Endothelial cell of umbilical vein (primary cell): ENCODE results near the gene UFSP2. TPM values are rescaled to one million over a fixed set of nuclear protein-coding genes. Genes with fewer than 3 reads are reported as not detected.

Experiments
- BruUV-seq: library from RNA; stranded (reverse); fragments of 400-500 nt; replicated peaks from 2 replicates; lab custom pipeline; 2021; lab: Mats Ljungman, UMichigan
- CTCF ChIA-PET: fragments of 300-600, 350-600 bp; sonication (Branson Sonifier 250); formaldehyde crosslinking; loops from one replicate; lab custom pipeline; 2021; ENCODE audit warnings: antibody characterized with exemption, inconsistent platforms; lab: Charles Lee
- POLR2A ChIA-PET: fragments of 300-600, 350-600 bp; sonication (Branson Sonifier 250); formaldehyde crosslinking; loops from one replicate; lab custom pipeline; 2021; ENCODE audit warnings: antibody characterized with exemption, inconsistent platforms; lab: Charles Lee
- DNase-seq: peaks from one replicate; pipeline ENCODE4 v3.0.0-alpha.2; 2011; ENCODE audit warnings: low read depth, low spot score
- FAIRE-seq: peaks from 2 replicates; lab custom pipeline; 2011; peaks lifted over from hg19 to GRCh38; lab: Jason Lieb, UNC
- H2AFZ ChIP-seq: 2 replicates; pipeline ENCODE4 v1.6.0; 2012; ENCODE audit warnings: low read depth, low read length, control low read depth, inconsistent platforms
- H3K27ac ChIP-seq: 2 replicates; pipeline ENCODE4 v1.5.1; 2011; ENCODE audit warnings: low read depth, mild to moderate bottlenecking, control low read depth, low read length, moderate library complexity; ENCODE audit not compliant: insufficient read depth
- H3K27me3 ChIP-seq, 2 experiments: 2 replicates each; pipeline versions ENCODE4 v1.6.0 to v1.6.1; 2011; ENCODE audit warnings: low read length in 2 of 2, mixed read lengths in 1 of 2; ENCODE audit not compliant: control insufficient read depth in 2 of 2, insufficient read depth in 2 of 2
- H3K36me3 ChIP-seq, 2 experiments: 2 replicates in 1 of 2; 3 replicates in 1 of 2; pipeline ENCODE4 v1.5.1; 2011; ENCODE audit warnings: low read length in 2 of 2, mild to moderate bottlenecking in 1 of 2, moderate library complexity in 1 of 2; ENCODE audit not compliant: control insufficient read depth in 2 of 2, insufficient read depth in 2 of 2; ENCODE audit errors: extremely low read depth in 1 of 2
- H3K4me1 ChIP-seq: 3 replicates; pipeline ENCODE4 v1.5.1; 2011; ENCODE audit warnings: mild to moderate bottlenecking, low read length; ENCODE audit not compliant: control insufficient read depth, insufficient read depth; ENCODE audit errors: extremely low read depth
- H3K4me2 ChIP-seq: 2 replicates; pipeline ENCODE4 v1.6.1; 2011; ENCODE audit warnings: low read length, control low read depth, mixed read lengths; ENCODE audit not compliant: insufficient read depth
- H3K4me3 ChIP-seq, 3 experiments: fragments of 200-600 bp in 1 of 3; sonication (generic), shearing (Covaris generic) in 1 of 3; replicated peaks in 1 of 3; 2 replicates each; pipeline ENCODE4 v1.5.1; 2011 to 2016; ENCODE audit warnings: control low read depth in 3 of 3, low read length in 3 of 3, mild to moderate bottlenecking in 2 of 3, inconsistent platforms in 1 of 3, low read depth in 1 of 3, moderate library complexity in 1 of 3; ENCODE audit not compliant: insufficient read depth in 1 of 3
- H3K79me2 ChIP-seq: 2 replicates; pipeline ENCODE4 v1.6.0; 2012; ENCODE audit warnings: low read length, inconsistent platforms; ENCODE audit not compliant: control insufficient read depth, insufficient read depth
- H3K9ac ChIP-seq: replicated peaks from 2 replicates; pipeline ENCODE3; 2011; ENCODE audit warnings: low read length, control low read depth; ENCODE audit not compliant: insufficient read depth; ENCODE audit errors: extremely low read depth
- H3K9me1 ChIP-seq: replicated peaks from 3 replicates; pipeline ENCODE4 v1.6.0; 2011; ENCODE audit warnings: mild to moderate bottlenecking, low read length; ENCODE audit not compliant: control insufficient read depth, insufficient read depth; ENCODE audit errors: extremely low read depth
- H3K9me3 ChIP-seq: replicated peaks from 2 replicates; pipeline ENCODE4 v1.5.1; 2012; ENCODE audit warnings: low read length, inconsistent platforms; ENCODE audit not compliant: control insufficient read depth, insufficient read depth
- H4K20me1 ChIP-seq: replicated peaks from 2 replicates; pipeline ENCODE3; 2011; ENCODE audit warnings: mild to moderate bottlenecking, low read length; ENCODE audit not compliant: control insufficient read depth, insufficient read depth; ENCODE audit errors: extremely low read depth
- CTCF ChIP-seq, 2 donors: IDR thresholded peaks; 1 replicate in 1 of 2; 2 replicates in 1 of 2; pipeline ENCODE4 v1.5.1; 2011; ENCODE audit warnings: low read length in 2 of 2, mild to moderate bottlenecking in 2 of 2, moderate library complexity in 2 of 2, control low read depth in 1 of 2, inconsistent platforms in 1 of 2, low read depth in 1 of 2; ENCODE audit not compliant: insufficient read depth in 1 of 2; ENCODE audit errors: extremely low read depth in 1 of 2
- EZH2 ChIP-seq: IDR thresholded peaks from 2 replicates; pipeline ENCODE4 v1.6.1; 2012; ENCODE audit warnings: borderline replicate concordance, low read depth, mild to moderate bottlenecking, moderate library complexity, low read length, inconsistent platforms; ENCODE audit not compliant: severe bottlenecking
- FOS ChIP-seq: IDR thresholded peaks from 2 replicates; pipeline ENCODE4 v1.6.1; 2011; ENCODE audit warnings: mild to moderate bottlenecking, low read length, moderate library complexity, borderline replicate concordance; ENCODE audit not compliant: insufficient read depth
- GATA2 ChIP-seq: IDR thresholded peaks from 2 replicates; pipeline ENCODE4 v1.7.0; 2011; ENCODE audit warnings: low read depth, mild to moderate bottlenecking, moderate library complexity, mixed read lengths, low read length; ENCODE audit not compliant: insufficient read length, insufficient read depth
- JUN ChIP-seq: IDR thresholded peaks from 2 replicates; pipeline ENCODE4 v1.6.1; 2011; ENCODE audit warnings: borderline replicate concordance, low read depth; ENCODE audit not compliant: insufficient read length, insufficient read depth
- MAX ChIP-seq: IDR thresholded peaks from 2 replicates; pipeline ENCODE4 v1.6.1; 2011; ENCODE audit not compliant: insufficient read depth, insufficient read length
- MYC ChIP-seq: IDR thresholded peaks from one replicate; pipeline ENCODE4 v1.6.1; 2011; ENCODE audit warnings: mild to moderate bottlenecking, low read depth, low read length
- POLR2A ChIP-seq: IDR thresholded peaks from 2 replicates; pipeline ENCODE4 v1.6.1; 2012; ENCODE audit warnings: low read depth, mild to moderate bottlenecking, control low read depth, low read length
- dilution Hi-C: fragments of 300-500 bp; cut with MboI; formaldehyde crosslinking; loops from one replicate; pipeline ENCODE4 v1.15.0; 2019; ENCODE audit warnings: low sequenced_read_pairs; ENCODE audit not compliant: extremely low pct_ligation_motif_present
- intact Hi-C: fragments of 100-400 bp; cut with micrococcal nuclease; formaldehyde crosslinking; loops from one replicate; pipeline ENCODE4 v1.10.0; 2022
- polyA plus RNA-seq, 4 experiments: library from polyadenylated mRNA; depleted of rRNA in 3 of 4; stranded (reverse) in 3 of 4; unstranded in 1 of 4; fragments of >200 nt; gene quantifications; 2 replicates each; pipeline versions ENCODE4 v1.2.1 to v1.2.3, GENCODE V29; 2011 to 2012; ENCODE audit warnings: missing spikeins in 1 of 4
- total RNA-seq: library from RNA; stranded (reverse); gene quantifications from 2 replicates; pipeline ENCODE4 v1.2.3, GENCODE V29; 2021

UFSP2 gene
- total and polyA plus RNA-seq, 2 donors (not counting 3 experiments of a cell fraction or from before 2014, with no cell fraction given) = 25.2 to 26.7 TPM

GRCh38 chr4:185421366-185422124 lies 4.2 kb downstream of the UFSP2 start:
- TF ChIP-seq FOS (no peak), JUN (no peak), GATA2 (no peak)
- H3K4me2 ChIP-seq = no peak overlapping the region
- no peak for FAIRE-seq
- no peaks in the 10 kb centered on the region for H3K27me3 ChIP-seq
- peaks cover 0 to 3% of the 10 kb centered on the region in 2 experiments for H3K36me3 ChIP-seq
- no peaks in the 10 kb centered on the region for H3K9me3 ChIP-seq
- intact Hi-C loops (no loop called here), dilution Hi-C loops (no loop called here)
- no peak overlapping the region for H3K9ac ChIP-seq
- H3K4me3 ChIP-seq = no peak overlapping the region
- no peak for DNase-seq
- no peak overlapping the region for H2AFZ ChIP-seq
- BruUV-seq = no TSS peak
- POLR2A ChIA-PET = no interaction called here
- H3K79me2 ChIP-seq = peaks cover 14% of the 10 kb centered on the region
- H4K20me1 ChIP-seq = no peaks in the 10 kb centered on the region
- peaks cover 8% of the 10 kb centered on the region for H3K4me1 ChIP-seq
- H3K9me1 ChIP-seq = no peaks in the 10 kb centered on the region
- H3K27ac ChIP-seq = no peak overlapping the region
- CTCF ChIA-PET = no interaction called here

- no peak overlapping the region for H3K4me2 ChIP-seq
- H3K79me2 ChIP-seq = no peaks in the 10 kb centered on the region
- peaks cover 0 to 3% of the 10 kb centered on the region in 2 experiments for H3K36me3 ChIP-seq
- H3K4me3 ChIP-seq = no peak overlapping the region
- dilution Hi-C loops = no loop called here
- TF ChIP-seq MAX = no peak
- TF ChIP-seq MYC = no peak
- TF ChIP-seq POLR2A = no peak
- no peak for TF ChIP-seq JUN
- no peak for TF ChIP-seq CTCF (IDR thresholded peaks at IDR 0.05; ENCODE audit: extremely low read depth in 1 of 2, insufficient read depth in 1 of 2, low read depth in 1 of 2, low read length in 2 of 2)
- no peak for TF ChIP-seq EZH2
- no peak overlapping the region for H3K9ac ChIP-seq
- ChIA-PET POLR2A (no interaction called here), CTCF (interaction anchor here (0.8 kb wide), 1 partner anchor 233 kb away, joined by 4 read pairs; no protein-coding TSS in a partner anchor)
- no peak overlapping the region for H2AFZ ChIP-seq
- H3K27ac ChIP-seq = no peak overlapping the region
- H3K4me1 ChIP-seq = peaks cover 10% of the 10 kb centered on the region
- no peaks in the 10 kb centered on the region for H3K9me3 ChIP-seq
- H3K9me1 ChIP-seq = no peaks in the 10 kb centered on the region
- BruUV-seq = no TSS peak
- DNase-seq (no peak), FAIRE-seq (no peak)
- intact Hi-C loops = no loop called here
- H3K27me3 ChIP-seq = no peaks in the 10 kb centered on the region
- no peaks in the 10 kb centered on the region for H4K20me1 ChIP-seq
Measured at GRCh38 chr4:185416955-185417354, 8.8 kb downstream of the UFSP2 start.
